Karpas-422 (cell line): ENCODE results near the gene GALNT17. TPM values are rescaled to one million over a fixed set of nuclear protein-coding genes. Genes with fewer than 3 reads are reported as not detected.
"Not testable (repeated sequence)": the region's sequence is repeated elsewhere in the genome, so short reads cannot be mapped to it uniquely, and the experiment has no call there.

Source experiments
- DNase-seq: peaks from one replicate; pipeline ENCODE4 v3.0.0-alpha.2; 2015
- H2AFZ ChIP-seq: fragments of 200-600 bp; sonication (generic); 2 replicates; pipeline ENCODE4 v1.6.1; 2014; ENCODE audit warnings: antibody characterized with exemption, low read length, mixed read lengths
- H3K27ac ChIP-seq: fragments of 200-600 bp; sonication (generic); 2 replicates; pipeline ENCODE4 v1.5.1; 2014; ENCODE audit warnings: mild to moderate bottlenecking, low read length, moderate library complexity
- H3K27me3 ChIP-seq: fragments of 200-600 bp; sonication (generic); 2 replicates; pipeline ENCODE4 v1.6.1; 2014; ENCODE audit warnings: low read length, mixed read lengths
- H3K36me3 ChIP-seq: fragments of 200-600 bp; sonication (generic); 2 replicates; pipeline ENCODE4 v1.6.1; 2014; ENCODE audit warnings: low read length, mixed read lengths; ENCODE audit not compliant: insufficient read depth
- H3K4me1 ChIP-seq: fragments of 200-600 bp; sonication (generic); 2 replicates; pipeline ENCODE4 v1.6.1; 2014; ENCODE audit warnings: mild to moderate bottlenecking, low read length, mixed read lengths
- H3K4me2 ChIP-seq: fragments of 200-600 bp; sonication (generic); 2 replicates; pipeline ENCODE4 v1.6.1; 2014; ENCODE audit warnings: low read length, low read depth, mild to moderate bottlenecking; ENCODE audit not compliant: poor library complexity, severe bottlenecking
- H3K4me3 ChIP-seq: fragments of 200-600 bp; sonication (generic); 2 replicates; pipeline ENCODE4 v1.5.1; 2014; ENCODE audit warnings: mild to moderate bottlenecking, antibody characterized with exemption, low read length, mixed read lengths
- H3K79me2 ChIP-seq: fragments of 200-600 bp; sonication (generic); 2 replicates; pipeline ENCODE4 v1.6.1; 2014; ENCODE audit warnings: mild to moderate bottlenecking, low read length, mixed read lengths
- H3K9ac ChIP-seq: fragments of 200-600 bp; sonication (generic); 2 replicates; pipeline ENCODE4 v1.6.0; 2014; ENCODE audit warnings: low read length
- H3K9me2 ChIP-seq: fragments of 200-600 bp; sonication (generic), shearing (Covaris generic); replicated peaks from 2 replicates; pipeline ENCODE4 v1.6.0; 2014; ENCODE audit warnings: mild to moderate bottlenecking, low read length, moderate library complexity; ENCODE audit not compliant: insufficient read depth
- H3K9me3 ChIP-seq: fragments of 300-700, 200-600 bp; sonication (generic); 2 replicates; pipeline ENCODE4 v1.6.1; 2014; ENCODE audit warnings: low read length, mixed read lengths
- H4K20me1 ChIP-seq: fragments of 200-600 bp; sonication (generic); 2 replicates; pipeline ENCODE4 v1.6.1; 2014; ENCODE audit warnings: mild to moderate bottlenecking, antibody characterized with exemption, low read length, low read depth; ENCODE audit not compliant: insufficient read depth
- total RNA-seq: library from RNA; depleted of rRNA; stranded (reverse); fragments of >200 nt; shearing (Covaris generic); gene quantifications from 2 replicates; pipeline ENCODE4 v1.2.3, GENCODE V29; 2014; ENCODE audit warnings: low replicate concordance

Gene GALNT17
- total RNA-seq, 1 experiment from 2014 or later: not detected

DNA sequence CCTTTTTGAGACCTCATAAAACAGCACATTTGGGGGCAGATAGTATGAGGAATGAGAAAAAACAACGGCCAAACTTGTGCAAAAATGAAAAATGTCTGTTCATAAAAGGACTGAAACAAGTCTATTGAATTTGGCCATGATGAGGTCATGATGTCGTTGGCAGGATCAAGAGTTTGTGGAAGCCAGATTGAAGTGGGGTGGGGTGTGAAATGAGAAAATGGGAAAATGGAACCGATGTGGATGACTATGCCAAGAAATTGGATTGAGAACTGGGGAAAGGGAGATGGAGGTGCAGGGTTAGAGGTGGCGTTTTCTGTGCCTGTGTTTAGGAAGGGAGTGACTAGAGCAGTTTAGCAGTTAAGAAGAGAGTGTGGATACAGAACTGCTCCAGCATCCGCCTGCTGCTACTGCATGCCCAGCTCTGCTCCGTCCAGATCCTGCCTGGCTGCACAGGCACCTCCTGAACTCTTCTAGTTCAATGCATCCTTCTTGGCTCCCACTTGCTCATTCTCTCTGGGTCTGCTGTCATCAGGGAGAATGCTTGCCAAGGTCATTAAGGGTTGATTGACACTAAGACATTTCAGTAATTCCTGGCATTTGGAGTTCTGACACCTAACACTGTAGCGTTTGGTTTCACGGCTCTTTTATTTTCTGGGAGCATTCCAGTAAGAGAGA is 111.9 kb downstream of the GALNT17 start:
- DNase-seq: no peak
- H3K27me3 ChIP-seq: no peaks in the 10 kb centered on the region
- no peaks in the 10 kb centered on the region for H4K20me1 ChIP-seq

DNA sequence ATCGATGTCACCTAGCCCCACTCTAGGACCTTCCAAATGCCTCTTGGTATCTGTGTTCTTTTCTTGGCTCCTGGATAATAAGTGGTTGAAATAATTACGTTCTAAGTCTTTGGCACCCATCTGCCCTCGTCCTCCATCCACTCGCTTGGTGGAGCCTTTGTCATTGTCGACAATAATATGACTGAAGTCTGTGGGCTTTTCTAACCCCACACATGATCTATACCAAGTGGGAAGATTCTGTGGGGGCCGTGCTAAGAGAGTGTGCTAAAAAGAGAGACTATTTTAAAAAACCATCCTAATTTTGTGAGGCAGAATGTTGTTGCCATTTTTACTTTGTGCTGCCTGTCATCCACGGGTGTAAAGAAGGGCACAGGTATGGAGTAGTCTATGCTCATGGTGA is 113.1 kb downstream of the GALNT17 start:
- no peaks in the 10 kb centered on the region for H3K79me2 ChIP-seq
- no peaks in the 10 kb centered on the region for H3K36me3 ChIP-seq
- DNase-seq: no peak
- no peaks in the 10 kb centered on the region for H4K20me1 ChIP-seq
- no peaks in the 10 kb centered on the region for H3K9me3 ChIP-seq
- H3K27me3 ChIP-seq: no peaks in the 10 kb centered on the region
- no peak overlapping the region for H3K27ac ChIP-seq
- no peak overlapping the region for H3K4me2 ChIP-seq
- no peaks in the 10 kb centered on the region for H3K4me1 ChIP-seq
- no peak overlapping the region for H3K9ac ChIP-seq
- no peaks in the 10 kb centered on the region for H3K9me2 ChIP-seq
- no peak overlapping the region for H2AFZ ChIP-seq
- no peak overlapping the region for H3K4me3 ChIP-seq

More for the DNA sequence above, 111.9 kb downstream of the GALNT17 start:
- no peak overlapping the region for H3K4me2 ChIP-seq
- no peaks in the 10 kb centered on the region for H3K9me2 ChIP-seq
- no peak overlapping the region for H3K27ac ChIP-seq
- no peaks in the 10 kb centered on the region for H3K36me3 ChIP-seq
- H3K79me2 ChIP-seq: no peaks in the 10 kb centered on the region
- H3K4me3 ChIP-seq: no peak overlapping the region
- H2AFZ ChIP-seq: no peak overlapping the region
- H3K9ac ChIP-seq: no peak overlapping the region
- H3K9me3 ChIP-seq: no peaks in the 10 kb centered on the region
- no peaks in the 10 kb centered on the region for H3K4me1 ChIP-seq

DNA sequence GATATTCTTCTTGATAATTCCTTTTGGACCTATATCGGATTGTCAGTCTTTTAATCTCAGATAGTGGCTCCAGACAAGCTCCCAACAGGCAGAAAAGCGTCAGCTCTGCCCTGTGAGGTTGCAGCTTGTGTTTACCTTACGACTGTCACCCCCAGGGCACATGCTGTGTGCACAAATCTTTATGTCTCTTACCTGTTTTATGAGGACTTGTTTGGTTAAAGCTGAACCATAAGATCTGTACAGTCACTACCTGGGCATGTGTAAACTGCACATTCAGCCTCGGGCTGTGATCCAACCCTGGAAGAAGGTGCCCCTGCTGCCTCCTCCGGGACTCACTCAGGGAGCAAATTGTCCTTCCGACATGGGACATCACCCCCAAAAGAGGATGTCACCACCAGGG is 119.8 kb downstream of the GALNT17 start:
- no peak for DNase-seq
- Histone ChIP-seq H3K27me3 (no peaks in the 10 kb centered on the region), H3K27ac (no peak overlapping the region), H3K9me3 (no peaks in the 10 kb centered on the region), H4K20me1 (no peaks in the 10 kb centered on the region), H3K9me2 (no peaks in the 10 kb centered on the region; the same call in 1 of the 2 replicates), H2AFZ (no peak overlapping the region), H3K4me1 (no peaks in the 10 kb centered on the region), H3K4me2 (no peak overlapping the region), H3K4me3 (no peak overlapping the region), H3K79me2 (no peaks in the 10 kb centered on the region), H3K36me3 (no peaks in the 10 kb centered on the region), H3K9ac (no peak overlapping the region)

DNA sequence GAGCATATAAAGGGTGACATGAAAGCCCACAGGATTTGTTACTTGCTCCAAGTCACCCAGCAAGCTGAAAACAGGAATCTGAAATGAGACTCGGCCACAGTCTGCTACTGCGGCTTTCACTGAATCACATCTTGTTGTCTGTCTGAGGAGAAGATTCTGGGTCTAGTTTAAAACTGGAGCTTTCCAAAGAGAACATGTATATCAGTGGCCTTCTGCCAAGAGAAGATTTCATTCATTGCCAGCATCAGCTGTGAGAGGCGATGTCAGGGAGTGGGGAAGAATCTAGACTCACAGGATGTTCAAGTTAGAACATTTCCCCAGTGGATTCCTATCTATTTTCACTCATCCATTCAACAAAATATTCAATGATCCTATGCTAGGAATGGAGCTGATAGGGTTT is 122.8 kb downstream of the GALNT17 start:
- no peak overlapping the region for H3K27ac ChIP-seq
- no peaks in the 10 kb centered on the region for H3K79me2 ChIP-seq
- no peaks in the 10 kb centered on the region for H3K4me1 ChIP-seq
- H3K36me3 ChIP-seq: no peaks in the 10 kb centered on the region
- H4K20me1 ChIP-seq: no peaks in the 10 kb centered on the region
- no peak overlapping the region for H3K4me2 ChIP-seq
- H3K9me2 ChIP-seq: no peaks in the 10 kb centered on the region; the same call in 1 of the 2 replicates
- H3K9ac ChIP-seq: no peak overlapping the region
- H3K9me3 ChIP-seq: no peaks in the 10 kb centered on the region
- no peak overlapping the region for H2AFZ ChIP-seq
- no peak overlapping the region for H3K4me3 ChIP-seq
- H3K27me3 ChIP-seq: no peaks in the 10 kb centered on the region
- no peak for DNase-seq

DNA sequence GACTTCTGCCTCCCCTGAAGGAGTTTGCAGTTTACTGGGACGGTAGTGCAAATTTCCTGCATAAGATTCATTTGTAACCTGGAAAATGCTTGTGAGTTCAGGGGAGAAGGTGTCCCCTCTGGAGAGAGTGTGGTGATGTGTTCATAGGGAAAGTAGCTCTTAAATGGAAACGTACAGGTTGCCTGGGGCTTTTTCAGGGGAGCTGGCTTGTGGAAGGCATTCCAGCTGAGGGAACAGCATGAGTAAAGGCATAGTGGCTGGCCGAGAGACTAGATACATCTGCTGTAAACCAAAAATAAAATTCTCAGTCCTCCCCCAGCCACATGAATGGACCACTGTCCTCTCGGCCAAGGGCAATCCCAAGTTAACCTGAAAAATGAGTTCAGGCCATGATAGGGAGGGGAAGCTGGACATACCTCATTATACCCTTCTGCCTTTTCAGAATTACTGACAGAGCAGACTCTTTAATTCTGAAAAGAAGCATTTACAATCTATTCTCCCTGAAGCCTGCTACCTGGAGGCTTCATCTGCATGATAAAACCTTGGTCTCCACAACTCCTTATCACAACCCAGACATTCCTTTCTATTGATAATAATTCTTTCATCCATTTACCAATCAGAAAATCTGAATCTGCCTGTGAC is 123.7 kb downstream of the GALNT17 start:
- no peak overlapping the region for H3K9ac ChIP-seq
- H3K4me2 ChIP-seq: no peak overlapping the region
- no peaks in the 10 kb centered on the region; the same call in 1 of the 2 replicates for H3K9me2 ChIP-seq
- H3K27me3 ChIP-seq: no peaks in the 10 kb centered on the region
- H2AFZ ChIP-seq: no peak overlapping the region
- H3K9me3 ChIP-seq: no peaks in the 10 kb centered on the region
- H3K4me3 ChIP-seq: no peak overlapping the region
- H3K4me1 ChIP-seq: no peaks in the 10 kb centered on the region
- H3K36me3 ChIP-seq: no peaks in the 10 kb centered on the region
- no peak for DNase-seq
- no peaks in the 10 kb centered on the region for H4K20me1 ChIP-seq
- H3K27ac ChIP-seq: no peak overlapping the region
- H3K79me2 ChIP-seq: no peaks in the 10 kb centered on the region

DNA sequence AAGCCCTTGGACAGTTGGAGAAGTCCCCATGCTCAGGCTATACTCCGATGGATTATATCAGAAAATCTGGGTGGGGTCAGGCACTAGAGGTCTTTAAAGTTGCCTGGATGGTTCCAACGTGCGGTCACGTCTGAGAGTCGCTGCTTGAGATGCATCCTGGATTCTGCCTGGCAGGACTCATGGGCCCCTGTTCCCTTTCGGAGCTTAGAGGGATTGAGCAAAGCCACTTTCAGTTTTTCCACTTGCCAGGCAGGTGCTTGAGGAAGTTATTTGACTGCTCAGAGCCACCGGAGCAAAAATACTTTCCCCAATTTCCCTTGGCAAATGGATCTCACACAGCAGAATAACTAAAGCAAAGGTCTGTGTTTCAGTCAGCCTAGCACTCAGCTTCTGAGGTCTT is 129.1 kb downstream of the GALNT17 start:
- Histone ChIP-seq H3K79me2 (no peaks in the 10 kb centered on the region), H3K4me2 (no peak overlapping the region), H3K9ac (no peak overlapping the region), H3K36me3 (no peaks in the 10 kb centered on the region), H3K9me3 (no peaks in the 10 kb centered on the region), H4K20me1 (no peaks in the 10 kb centered on the region), H3K27ac (no peak overlapping the region), H3K4me1 (no peaks in the 10 kb centered on the region), H2AFZ (no peak overlapping the region), H3K9me2 (no peaks in the 10 kb centered on the region), H3K27me3 (no peaks in the 10 kb centered on the region), H3K4me3 (no peak overlapping the region)
- DNase-seq: no peak

DNA sequence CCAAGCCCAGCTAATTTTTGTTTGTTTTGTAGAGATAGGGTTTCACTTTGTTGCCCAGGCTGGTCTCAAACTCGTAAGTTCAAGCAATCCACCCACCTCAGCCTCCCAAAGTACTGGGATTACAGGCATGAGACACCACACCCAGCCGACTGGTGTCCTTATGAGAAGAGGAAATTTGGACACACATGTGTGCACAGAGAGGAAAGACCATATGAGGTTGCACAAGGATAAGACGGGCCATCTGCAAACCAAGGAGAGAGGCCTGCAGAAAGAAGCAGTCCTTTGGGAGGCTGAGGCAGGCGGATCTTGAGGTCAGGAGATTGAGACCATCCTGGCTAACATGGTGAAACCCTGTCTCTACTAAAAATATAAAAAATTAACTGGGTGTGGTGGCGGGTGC is 130.9 kb downstream of the GALNT17 start:
- not testable (repeated sequence) for H3K9me2 ChIP-seq, DNase-seq, H2AFZ ChIP-seq, H3K79me2 ChIP-seq, H3K27me3 ChIP-seq, H3K9ac ChIP-seq, H3K36me3 ChIP-seq, H3K9me3 ChIP-seq, H3K4me3 ChIP-seq, H3K27ac ChIP-seq, H3K4me2 ChIP-seq, H3K4me1 ChIP-seq, H4K20me1 ChIP-seq

DNA sequence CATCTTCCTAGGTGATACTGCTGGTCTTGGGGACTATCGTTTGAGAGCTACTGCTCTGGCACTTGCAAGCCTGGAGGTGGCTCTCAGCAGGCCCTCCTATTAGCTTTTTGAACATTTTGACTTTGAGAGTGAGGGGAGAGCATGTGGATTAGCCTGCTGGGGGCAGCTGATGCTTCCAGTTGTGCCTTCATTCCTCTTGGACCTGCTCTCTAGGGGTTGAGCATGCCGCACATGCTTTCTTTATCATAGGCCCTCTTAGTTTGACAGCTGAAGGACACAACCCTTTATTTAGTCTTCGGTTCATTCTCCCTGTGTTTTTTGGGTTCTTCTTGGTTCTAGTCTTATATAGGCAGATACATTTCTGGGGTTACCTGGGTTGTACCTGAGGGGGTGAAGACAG is 132.1 kb downstream of the GALNT17 start:
- DNase-seq: no peak
- Histone ChIP-seq H3K27ac (no peak overlapping the region), H2AFZ (no peak overlapping the region), H3K9me3 (no peaks in the 10 kb centered on the region), H3K4me2 (no peak overlapping the region), H3K9me2 (no peaks in the 10 kb centered on the region), H3K79me2 (no peaks in the 10 kb centered on the region), H3K4me1 (no peaks in the 10 kb centered on the region), H3K9ac (no peak overlapping the region), H3K36me3 (no peaks in the 10 kb centered on the region), H3K4me3 (no peak overlapping the region), H3K27me3 (no peaks in the 10 kb centered on the region), H4K20me1 (no peaks in the 10 kb centered on the region)
